WTC11 (cell line): Measurements from ENCODE around the gene FNDC3B.

Experiments used
- E2F4 ChIP-seq: sonication (generic); formaldehyde crosslinking; IDR thresholded peaks from 2 replicates; pipeline ENCODE4 v1.8.1; 2022; ENCODE audit warnings: low read depth, mild to moderate bottlenecking, moderate library complexity, missing genetic modification reagents, borderline replicate concordance
- TCF7 ChIP-seq: sonication (generic); formaldehyde crosslinking; IDR thresholded peaks from 2 replicates; pipeline ENCODE4 v1.8.0; 2022; ENCODE audit warnings: mild to moderate bottlenecking, low read depth, missing genetic modification reagents, moderate library complexity
- TEAD1 ChIP-seq: sonication (generic); formaldehyde crosslinking; IDR thresholded peaks from 2 replicates; pipeline ENCODE4 v1.8.0; 2022; ENCODE audit warnings: mild to moderate bottlenecking, missing genetic modification reagents
- ZNF138 ChIP-seq: sonication (generic); formaldehyde crosslinking; conservative IDR thresholded peaks from 2 replicates; pipeline ENCODE4 v1.8.1; 2022; ENCODE audit warnings: mild to moderate bottlenecking, moderate library complexity, missing genetic modification reagents
- ZNF512 ChIP-seq: sonication (generic); formaldehyde crosslinking; IDR thresholded peaks from 2 replicates; pipeline ENCODE4 v1.8.1; 2022; ENCODE audit warnings: missing genetic modification reagents, borderline replicate concordance
- TF ChIP-seq, protein P1 (sequence below): fragments of 200-600 bp; IDR thresholded peaks from 2 replicates; pipeline ENCODE4 v1.8.0; 2022; ENCODE audit warnings: antibody characterized with exemption

- TF ChIP-seq ZNF512 (CRISPR knock-in tag) (no peak), ZNF138 (CRISPR knock-in tag) (no peak), E2F4 (CRISPR knock-in tag) (no peak), TEAD1 (CRISPR knock-in tag) (no peak), TCF7 (CRISPR knock-in tag) (no peak)
- TF ChIP-seq, protein P1, sequence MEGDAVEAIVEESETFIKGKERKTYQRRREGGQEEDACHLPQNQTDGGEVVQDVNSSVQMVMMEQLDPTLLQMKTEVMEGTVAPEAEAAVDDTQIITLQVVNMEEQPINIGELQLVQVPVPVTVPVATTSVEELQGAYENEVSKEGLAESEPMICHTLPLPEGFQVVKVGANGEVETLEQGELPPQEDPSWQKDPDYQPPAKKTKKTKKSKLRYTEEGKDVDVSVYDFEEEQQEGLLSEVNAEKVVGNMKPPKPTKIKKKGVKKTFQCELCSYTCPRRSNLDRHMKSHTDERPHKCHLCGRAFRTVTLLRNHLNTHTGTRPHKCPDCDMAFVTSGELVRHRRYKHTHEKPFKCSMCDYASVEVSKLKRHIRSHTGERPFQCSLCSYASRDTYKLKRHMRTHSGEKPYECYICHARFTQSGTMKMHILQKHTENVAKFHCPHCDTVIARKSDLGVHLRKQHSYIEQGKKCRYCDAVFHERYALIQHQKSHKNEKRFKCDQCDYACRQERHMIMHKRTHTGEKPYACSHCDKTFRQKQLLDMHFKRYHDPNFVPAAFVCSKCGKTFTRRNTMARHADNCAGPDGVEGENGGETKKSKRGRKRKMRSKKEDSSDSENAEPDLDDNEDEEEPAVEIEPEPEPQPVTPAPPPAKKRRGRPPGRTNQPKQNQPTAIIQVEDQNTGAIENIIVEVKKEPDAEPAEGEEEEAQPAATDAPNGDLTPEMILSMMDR = no peak
Measured at GRCh38 chr3:172384836-172385235, 345.5 kb downstream of the FNDC3B start.
